Esophagus squamous epithelium (tissue), 5 donors: ENCODE data around the gene NTS. TPM values are rescaled to one million over a fixed set of nuclear protein-coding genes. Genes with fewer than 3 reads are reported as not detected.

Experiments
- DNase-seq: peaks from one replicate; lab custom pipeline; 2025; lab: John Stamatoyannopoulos, UW
- H3K27ac ChIP-seq, 4 donors: fragments of 200-600 bp; sonication (generic); one replicate each; pipeline ENCODE4 v1.5.1; 2016 to 2019; ENCODE audit warnings: mild to moderate bottlenecking in 1 of 4
- H3K27me3 ChIP-seq, 4 donors: fragments of 200-600 bp; sonication (generic); 1 replicate in 3 of 4; 2 replicates in 1 of 4; pipeline versions ENCODE4 v1.5.1 to v1.6.0; 2017 to 2021; ENCODE audit warnings: antibody characterized with exemption in 1 of 4
- H3K36me3 ChIP-seq, 3 donors: fragments of 200-600 bp; sonication (generic); one replicate each; pipeline ENCODE4 v1.5.1; 2016 to 2019
- H3K4me1 ChIP-seq, 3 donors: fragments of 200-600 bp; sonication (generic); one replicate each; pipeline ENCODE4 v1.5.1; 2017 to 2019
- H3K4me3 ChIP-seq, 4 donors: fragments of 200-600 bp; sonication (generic); 1 replicate in 3 of 4; 2 replicates in 1 of 4; pipeline ENCODE4 v1.5.1; 2016 to 2019; ENCODE audit warnings: mild to moderate bottlenecking in 2 of 4, moderate library complexity in 1 of 4
- H3K9me3 ChIP-seq, 3 donors: fragments of 200-600 bp; sonication (generic); one replicate each; pipeline ENCODE4 v1.5.1; 2016 to 2019
- POLR2A ChIP-seq, 4 donors: fragments of 450-650 bp; IDR thresholded peaks; one replicate each; pipeline ENCODE4 v1.6.1; 2017; ENCODE audit warnings: antibody characterized with exemption in 4 of 4, mild to moderate bottlenecking in 4 of 4, moderate library complexity in 3 of 4
- WGBS, 2 donors: methylation state at CpG; one replicate each; pipeline ENCODE4 v1.1.5; 2018; 5-methylcytosine and 5-hydroxymethylcytosine counted together
- intact Hi-C: fragments of 100-400 bp; cut with DNase I; formaldehyde crosslinking; loops from one replicate; pipeline ENCODE4 v1.15.0; 2022
- total RNA-seq, 4 donors: library from RNA; depleted of rRNA; stranded (reverse); fragments of >200 nt; gene quantifications; one replicate each; pipeline ENCODE4 v1.1.0, GENCODE V29; 2016
- TF ChIP-seq, protein P1 (sequence below), 6 experiments: fragments of 450-650 bp in 4 of 6; fragments of 200-600 bp in 2 of 6; sonication (generic) in 2 of 6; IDR thresholded peaks; one replicate each; pipeline ENCODE4 v1.5.1; 2016 to 2019; ENCODE audit warnings: antibody characterized with exemption in 6 of 6, mild to moderate bottlenecking in 4 of 6, moderate library complexity in 4 of 6
- donor health status: DM: yes; HTN: yes; CAD: no.

Gene NTS
- total RNA-seq, 4 donors from 2014 or later = 5.0 TPM; not detected in 3

- H3K27ac ChIP-seq = peak overlapping the region in 1 of 4 donors; percentile 84
- H3K4me1 ChIP-seq = peaks cover 0 to 62% (median 4%) of the 10 kb centered on the region in 3 donors
- no peak for TF ChIP-seq POLR2A (IDR thresholded peaks at IDR 0.05)
- TF ChIP-seq, protein P1, sequence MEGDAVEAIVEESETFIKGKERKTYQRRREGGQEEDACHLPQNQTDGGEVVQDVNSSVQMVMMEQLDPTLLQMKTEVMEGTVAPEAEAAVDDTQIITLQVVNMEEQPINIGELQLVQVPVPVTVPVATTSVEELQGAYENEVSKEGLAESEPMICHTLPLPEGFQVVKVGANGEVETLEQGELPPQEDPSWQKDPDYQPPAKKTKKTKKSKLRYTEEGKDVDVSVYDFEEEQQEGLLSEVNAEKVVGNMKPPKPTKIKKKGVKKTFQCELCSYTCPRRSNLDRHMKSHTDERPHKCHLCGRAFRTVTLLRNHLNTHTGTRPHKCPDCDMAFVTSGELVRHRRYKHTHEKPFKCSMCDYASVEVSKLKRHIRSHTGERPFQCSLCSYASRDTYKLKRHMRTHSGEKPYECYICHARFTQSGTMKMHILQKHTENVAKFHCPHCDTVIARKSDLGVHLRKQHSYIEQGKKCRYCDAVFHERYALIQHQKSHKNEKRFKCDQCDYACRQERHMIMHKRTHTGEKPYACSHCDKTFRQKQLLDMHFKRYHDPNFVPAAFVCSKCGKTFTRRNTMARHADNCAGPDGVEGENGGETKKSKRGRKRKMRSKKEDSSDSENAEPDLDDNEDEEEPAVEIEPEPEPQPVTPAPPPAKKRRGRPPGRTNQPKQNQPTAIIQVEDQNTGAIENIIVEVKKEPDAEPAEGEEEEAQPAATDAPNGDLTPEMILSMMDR (IDR thresholded peaks at IDR 0.05) = no peak
- DNase-seq = no peak
- no peaks in the 10 kb centered on the region for H3K36me3 ChIP-seq
- H3K27me3 ChIP-seq = no peaks in the 10 kb centered on the region
- intact Hi-C loops = no loop called here
- H3K9me3 ChIP-seq = no peaks in the 10 kb centered on the region
- peak overlapping the region in 3 of 4 donors; percentile 52 to 64 (median 58) for H3K4me3 ChIP-seq
These were observed 40.5 kb upstream of the NTS start for GRCh38 chr12:85833579-85833978.

DNA sequence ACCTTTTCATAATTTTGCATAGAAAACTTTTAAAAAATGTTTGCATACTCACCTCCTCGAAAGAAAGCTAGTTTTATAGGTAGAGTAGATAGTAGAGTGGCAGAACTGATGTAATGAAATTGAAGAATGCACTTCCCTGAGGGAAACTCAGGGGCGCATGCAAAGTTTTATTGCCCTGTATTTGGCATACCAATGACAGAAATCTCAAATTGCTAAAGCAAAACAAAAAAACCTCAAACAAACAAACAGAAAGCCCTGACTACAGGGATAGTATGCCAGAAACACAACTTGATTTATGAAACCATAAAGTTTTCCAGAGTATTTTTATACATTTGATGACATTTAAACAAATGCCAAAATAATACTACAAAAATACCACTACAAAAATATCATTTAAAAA lies 39.7 kb upstream of the NTS start:
- no peaks in the 10 kb centered on the region for H3K27me3 ChIP-seq
- TF ChIP-seq, protein P1 (IDR thresholded peaks at IDR 0.05) = peak in 1 of 6 experiments; percentile 14
- TF ChIP-seq POLR2A (IDR thresholded peaks at IDR 0.05) = no peak
- peak overlapping the region in 3 of 4 donors; percentile 78 to 89 (median 84) for H3K27ac ChIP-seq
- H3K9me3 ChIP-seq = no peaks in the 10 kb centered on the region
- peak overlapping the region; percentile 27 to 64 (median 55) for H3K4me3 ChIP-seq
- DNase-seq = no peak
- WGBS, 2 donors = 7 to 18% methylated on average over 2 of the region's 2 CpGs
- H3K4me1 ChIP-seq = peaks cover 0 to 54% (median 4%) of the 10 kb centered on the region in 3 donors
- H3K36me3 ChIP-seq = no peaks in the 10 kb centered on the region
- intact Hi-C loops = no loop called here

DNA sequence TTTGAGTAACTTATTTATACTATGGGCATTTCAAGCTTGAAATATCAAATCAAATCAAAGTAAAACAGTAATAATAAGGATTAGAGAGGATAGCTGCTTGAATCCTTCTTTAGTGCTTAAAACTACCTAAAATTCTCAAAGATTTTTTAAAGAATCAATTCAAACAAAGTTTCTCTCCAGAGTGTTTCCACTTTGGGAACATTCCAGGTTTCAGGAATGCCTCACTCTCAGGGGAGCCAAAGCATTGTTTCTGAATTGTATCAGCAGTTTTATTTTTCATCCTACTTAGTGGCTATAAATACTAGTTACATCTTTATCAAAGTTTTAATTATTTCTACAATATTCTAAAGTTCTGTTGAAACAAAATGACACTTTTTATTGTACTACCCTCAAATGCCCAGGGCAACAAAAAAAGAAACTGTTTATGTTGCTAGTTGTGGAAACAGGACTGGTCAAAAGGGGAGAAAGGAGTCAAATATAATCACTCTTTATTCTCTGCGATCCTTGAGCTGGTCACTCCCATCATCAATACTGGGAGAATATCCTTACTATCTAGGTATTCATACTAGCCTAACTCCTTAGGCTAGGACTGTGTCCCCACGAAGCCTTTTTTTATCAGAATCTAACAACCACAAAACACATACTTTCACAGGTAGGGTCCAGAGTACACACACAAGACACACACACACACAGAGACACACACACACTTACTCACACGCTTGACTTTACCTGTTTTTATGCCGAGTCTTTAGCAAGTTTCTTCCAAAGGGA lies 38.5 kb upstream of the NTS start:
- TF ChIP-seq, protein P1 (IDR thresholded peaks at IDR 0.05) = no peak
- no peak for TF ChIP-seq POLR2A (IDR thresholded peaks at IDR 0.05)
- no peak for DNase-seq
- intact Hi-C loops = no loop called here
- Histone ChIP-seq H3K27ac (peak overlapping the region; percentile 76 to 89 (median 81)), H3K36me3 (no peaks in the 10 kb centered on the region), H3K4me3 (peak overlapping the region; percentile 27 to 64 (median 55)), H3K4me1 (peaks cover 0 to 42% (median 0%) of the 10 kb centered on the region in 3 donors), H3K9me3 (no peaks in the 10 kb centered on the region), H3K27me3 (no peaks in the 10 kb centered on the region)
- WGBS, 2 donors = 5 to 7% methylated on average over 4 of the region's 4 CpGs

GRCh38 chr12:85836197-85837090 lies 37.7 kb upstream of the NTS start, which contains the start of gene RASSF9:
RASSF9 (minus strand) TSS chr12:85836409; CDS start chr12:85836201, 208 bp downstream.
- Histone ChIP-seq H3K27ac (peak within 1 kb of the TSS; percentile 76 to 89 (median 81)), H3K4me1 (peaks cover 0 to 34% (median 0%) of the 10 kb centered on the region in 3 donors), H3K9me3 (no peaks in the 10 kb centered on the region), H3K4me3 (peak within 1 kb of the TSS; percentile 27 to 64 (median 55)), H3K27me3 (no peaks in the 10 kb centered on the region), H3K36me3 (no peaks in the 10 kb centered on the region)
- intact Hi-C loops = no loop called here
- no peak for DNase-seq
- WGBS, 2 donors = 9 to 19% methylated on average over 14 of the region's 15 CpGs
- TF ChIP-seq POLR2A (IDR thresholded peaks at IDR 0.05) = no peak
- TF ChIP-seq, protein P1 (IDR thresholded peaks at IDR 0.05) = no peak
